IMR-90 (cell line): ENCODE results near the gene DACT2.

Experiments used
- BHLHE40 ChIP-seq: fragments of 150-350 bp; IDR thresholded peaks from 2 replicates; pipeline ENCODE4 v1.6.1; 2016; ENCODE audit warnings: mild to moderate bottlenecking, low read depth, low read length
- CEBPB ChIP-seq: IDR thresholded peaks from 2 replicates; pipeline ENCODE4 v1.6.1; 2012; ENCODE audit warnings: low read depth, low read length, improper control_type of control experiment
- CTCF ChIP-seq: conservative IDR thresholded peaks from 2 replicates; pipeline ENCODE4 v1.5.1; 2012; ENCODE audit warnings: mild to moderate bottlenecking, low read depth, low read length, improper control_type of control experiment
- ELK1 ChIP-seq: fragments of 150-350 bp; IDR thresholded peaks from 2 replicates; pipeline ENCODE4 v1.6.1; 2016; ENCODE audit warnings: low read depth, mild to moderate bottlenecking, low read length, moderate library complexity, borderline replicate concordance
- FOS ChIP-seq: fragments of 150-350 bp; IDR thresholded peaks from 2 replicates; pipeline ENCODE4 v1.6.1; 2016; ENCODE audit warnings: low read depth, low read length
- MAFK ChIP-seq: IDR thresholded peaks from 2 replicates; pipeline ENCODE4 v1.6.1; 2012; ENCODE audit warnings: low read depth, low read length, improper control_type of control experiment
- MXI1 ChIP-seq: IDR thresholded peaks from 2 replicates; pipeline ENCODE4 v1.6.1; 2012; ENCODE audit warnings: low read depth, mild to moderate bottlenecking, low read length, moderate library complexity, borderline replicate concordance
- NFE2L2 ChIP-seq: fragments of 150-350 bp; IDR thresholded peaks from 2 replicates; pipeline ENCODE4 v1.6.1; 2016; ENCODE audit warnings: low read depth, mild to moderate bottlenecking, low read length
- POLR2A ChIP-seq: IDR thresholded peaks from 2 replicates; pipeline ENCODE4 v1.6.1; 2012; ENCODE audit warnings: mild to moderate bottlenecking, low read depth, low read length
- RAD21 ChIP-seq: IDR thresholded peaks from 2 replicates; pipeline ENCODE4 v1.6.1; 2012; ENCODE audit warnings: low read length, improper control_type of control experiment
- RFX5 ChIP-seq: IDR thresholded peaks from 2 replicates; pipeline ENCODE4 v1.8.0; 2012; ENCODE audit warnings: low read depth, mild to moderate bottlenecking, low read length, moderate library complexity
- USF2 ChIP-seq: fragments of 150-350 bp; IDR thresholded peaks from 2 replicates; pipeline ENCODE4 v1.6.1; 2017; ENCODE audit warnings: mild to moderate bottlenecking, antibody characterized with exemption, low read length, low read depth

- TF ChIP-seq USF2 (no peak), MAFK (no peak), CTCF (no peak), RAD21 (no peak), POLR2A (no peak), BHLHE40 (no peak), ELK1 (no peak), RFX5 (no peak), CEBPB (no peak), MXI1 (no peak), NFE2L2 (no peak), FOS (no peak)
These were observed 26.5 kb upstream of the DACT2 start for GRCh38 chr6:168345896-168346754.
